H4 (cell line): ENCODE measurements around the gene MAP4K1. TPM values are rescaled to one million over a fixed set of nuclear protein-coding genes. Genes with fewer than 3 reads are reported as not detected.
"Not testable (repeated sequence)": the region's sequence is repeated elsewhere in the genome, so short reads cannot be mapped to it uniquely, and the experiment has no call there.

ENCODE experiments used
- DNase-seq: peaks from one replicate; pipeline ENCODE4 v3.0.0-alpha.2; 2015; ENCODE audit warnings: low spot score
- total RNA-seq: library from RNA; depleted of rRNA; stranded (reverse); fragments of >200 nt; shearing (Covaris generic); gene quantifications from 2 replicates; pipeline ENCODE4 v1.2.3, GENCODE V29; 2014

MAP4K1 gene
- total RNA-seq, 1 experiment from 2014 or later = 0.29 TPM

DNA sequence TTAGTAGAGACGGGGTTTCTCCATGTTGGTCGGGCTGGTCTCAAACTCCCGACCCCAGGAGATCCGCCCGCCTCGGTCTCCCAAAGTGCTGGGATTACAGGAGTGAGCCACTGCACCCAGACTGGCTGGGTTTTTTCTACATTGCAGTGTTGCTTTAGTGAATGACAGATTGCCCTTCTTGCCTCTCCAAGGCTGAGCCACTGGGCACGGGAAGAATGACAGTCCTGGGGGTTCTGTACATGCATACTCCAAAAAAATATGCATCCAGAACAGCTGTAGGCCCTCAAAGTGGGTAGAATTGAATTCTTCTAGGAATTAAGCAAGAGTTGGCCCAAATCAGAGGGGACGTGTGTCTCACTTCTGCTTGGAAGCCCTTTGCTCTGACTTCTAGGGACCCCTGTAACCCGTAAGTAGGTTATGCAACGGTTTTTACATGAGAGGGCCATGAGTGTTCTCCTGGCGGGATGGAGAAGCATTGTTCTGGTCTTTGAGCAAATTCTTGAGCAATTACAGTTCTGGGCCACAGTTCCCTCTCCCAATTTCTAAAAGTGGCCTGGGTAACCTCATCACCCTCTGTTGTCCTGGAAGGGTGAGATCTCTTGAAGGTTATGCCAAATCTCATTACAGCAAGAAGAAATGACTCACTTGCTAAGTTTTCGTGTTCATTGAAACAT lies 33.3 kb upstream of the MAP4K1 start:
- DNase-seq = no peak

- no peak for DNase-seq
These were observed 32.5 kb upstream of the MAP4K1 start for GRCh38 chr19:38650172-38650775.

DNA sequence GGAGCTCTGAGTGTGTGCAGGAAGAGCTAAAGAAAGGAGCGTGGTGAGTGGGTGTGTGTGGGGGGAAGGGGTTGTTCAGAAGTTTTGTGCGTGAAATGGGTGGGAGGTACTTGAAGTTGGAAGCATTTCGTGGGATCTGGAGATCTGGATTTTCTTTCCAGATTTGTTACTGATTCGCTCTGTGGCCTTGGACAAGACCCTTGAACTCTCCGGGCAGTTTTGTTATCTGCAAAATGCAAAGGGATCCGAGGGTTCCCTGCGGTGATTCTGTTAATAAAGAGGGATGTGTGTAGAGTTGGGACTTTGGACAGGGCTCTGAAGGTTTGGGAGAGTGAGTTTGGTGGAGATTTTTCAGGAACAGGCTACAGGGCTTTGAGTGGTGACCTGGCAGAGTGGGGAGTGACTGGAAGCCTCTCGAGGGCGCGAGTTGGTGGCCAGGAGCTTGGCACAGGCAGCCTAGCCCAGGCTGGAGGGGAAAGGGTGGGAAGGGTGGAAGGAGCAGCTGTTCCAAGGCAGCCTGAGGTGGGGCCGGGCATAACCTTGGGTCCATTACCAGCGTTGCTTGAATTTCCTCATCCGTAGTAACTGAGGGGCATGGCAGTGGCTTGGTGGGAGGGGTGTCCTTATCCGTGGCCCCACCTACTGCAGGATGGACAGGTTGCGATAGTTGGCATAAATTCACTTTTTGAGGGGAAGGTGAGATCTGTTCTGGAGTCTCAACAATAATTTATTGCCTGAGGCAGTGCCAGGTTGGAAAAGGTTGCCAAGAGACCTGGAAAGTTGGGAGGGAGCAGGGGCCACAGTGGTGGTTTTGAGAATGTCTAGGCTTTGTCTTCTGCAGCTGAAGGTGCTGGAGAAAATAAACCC lies 31.8 kb upstream of the MAP4K1 start:
- DNase-seq = no peak

GRCh38 chr19:38648769-38649304 lies 31.1 kb upstream of the MAP4K1 start:
- DNase-seq = no peak

DNA sequence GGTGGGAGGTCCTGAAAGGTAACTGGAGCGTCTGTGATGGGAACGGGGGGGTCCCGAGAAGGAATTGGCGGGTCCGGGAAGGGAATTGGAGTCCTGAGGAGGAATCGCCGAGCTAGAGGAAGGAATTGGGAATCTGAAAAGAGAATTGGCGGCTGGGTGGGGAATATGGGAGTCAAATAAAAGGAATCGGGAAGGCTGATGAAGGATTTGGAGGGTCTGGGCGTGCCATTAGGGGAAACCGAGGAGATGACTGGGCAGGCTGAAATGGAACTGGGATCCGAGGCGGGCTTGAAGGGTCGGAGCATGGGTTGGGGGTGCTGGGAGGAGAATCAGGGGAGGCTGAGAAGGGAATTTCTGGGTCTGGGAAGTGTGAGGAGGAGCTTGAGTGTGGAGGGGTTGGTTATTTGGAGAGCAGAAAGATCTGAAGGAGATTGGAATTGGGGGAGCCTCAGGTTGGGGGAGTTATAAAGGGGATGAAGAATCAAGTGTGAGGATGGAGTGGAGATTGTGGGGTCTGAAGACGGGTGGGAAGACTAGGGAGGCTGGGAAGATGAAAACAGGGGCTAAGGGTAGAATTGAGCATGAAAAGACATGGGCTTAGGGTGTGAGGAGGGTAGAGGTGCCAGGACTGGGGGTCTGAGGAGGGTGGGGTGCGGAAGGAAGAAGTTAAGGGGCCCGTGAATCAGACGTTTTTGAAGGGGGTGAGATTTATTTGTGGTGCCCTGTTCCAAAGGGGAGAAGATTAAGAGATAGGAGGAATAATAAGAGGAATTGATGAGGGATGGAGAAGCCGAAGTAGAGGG lies 30.4 kb upstream of the MAP4K1 start:
- no peak for DNase-seq

- DNase-seq = peak; percentile 97
These were observed 29.7 kb upstream of the MAP4K1 start, which contains the start of gene ACTN4 for GRCh38 chr19:38647368-38647965. TSS of gene ACTN4 (plus strand) at chr19:38647649. CDS start at chr19:38647746, 97 bp downstream.

DNA sequence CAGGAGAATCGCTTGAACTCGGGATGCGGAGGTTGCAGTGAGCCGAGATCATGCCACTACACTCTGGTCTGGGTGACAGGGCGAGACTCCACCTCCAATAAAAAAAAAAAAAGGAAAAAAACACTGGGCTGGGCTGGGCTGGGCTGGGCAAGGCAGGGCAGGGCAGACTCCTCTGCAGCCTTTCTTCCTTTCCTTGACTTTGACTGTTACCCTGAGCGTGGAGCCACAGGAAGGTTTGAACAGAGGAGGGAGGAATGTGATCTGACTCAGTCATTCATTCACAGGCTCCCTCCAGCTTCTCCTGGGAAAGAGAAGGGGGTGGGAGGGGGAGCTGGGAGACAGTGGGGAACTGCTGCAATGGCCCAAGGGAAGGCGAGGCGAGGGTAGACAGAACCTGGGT lies 27.0 kb upstream of the MAP4K1 start:
- DNase-seq = no peak

- DNase-seq = no peak
These were observed 24.4 kb upstream of the MAP4K1 start for GRCh38 chr19:38642176-38642575.

DNA sequence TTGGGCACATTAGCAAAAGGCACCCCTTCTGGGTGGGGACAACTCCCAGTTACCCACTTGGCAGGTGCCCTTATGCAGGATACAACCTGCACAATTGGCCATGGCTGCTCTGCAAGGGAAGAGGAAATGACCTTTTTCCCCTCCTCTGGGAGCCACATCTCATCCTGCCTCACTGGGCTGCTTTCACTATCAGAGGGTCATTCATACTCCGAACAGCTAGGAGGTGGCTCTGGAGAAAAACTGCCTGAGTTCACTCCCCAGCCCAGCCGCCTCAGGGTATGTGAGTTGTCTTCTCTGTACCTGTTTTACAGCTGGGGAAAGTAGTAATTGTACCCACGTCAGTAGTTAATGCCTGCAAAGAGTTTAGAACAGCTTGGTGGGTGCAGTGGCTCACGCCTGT lies 22.6 kb upstream of the MAP4K1 start:
- DNase-seq = no peak

DNA sequence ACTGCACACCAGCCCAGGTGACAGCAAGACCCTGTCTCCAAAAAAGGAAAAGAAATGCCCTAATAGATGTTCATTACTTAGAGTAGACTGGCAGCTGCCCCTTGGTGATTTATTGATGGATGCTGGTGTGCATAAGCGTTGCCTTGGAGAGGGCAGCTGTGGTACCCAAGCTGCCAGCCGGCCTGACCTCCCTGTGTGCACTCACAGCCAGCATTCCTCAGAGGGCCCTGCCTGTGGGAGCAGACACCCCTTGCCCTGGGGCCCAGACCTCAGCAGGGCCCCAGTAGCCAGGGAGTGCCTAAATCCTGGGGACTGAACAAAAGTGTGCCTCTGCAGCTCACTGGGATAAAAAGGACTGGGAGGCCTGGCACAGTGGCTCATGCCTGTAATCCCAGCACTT lies 21.9 kb upstream of the MAP4K1 start:
- DNase-seq = no peak

- no peak for DNase-seq
These were observed 20.7 kb upstream of the MAP4K1 start for GRCh38 chr19:38638461-38638860.

- DNase-seq = no peak
These were observed 18.0 kb upstream of the MAP4K1 start for GRCh38 chr19:38635483-38636399.

DNA sequence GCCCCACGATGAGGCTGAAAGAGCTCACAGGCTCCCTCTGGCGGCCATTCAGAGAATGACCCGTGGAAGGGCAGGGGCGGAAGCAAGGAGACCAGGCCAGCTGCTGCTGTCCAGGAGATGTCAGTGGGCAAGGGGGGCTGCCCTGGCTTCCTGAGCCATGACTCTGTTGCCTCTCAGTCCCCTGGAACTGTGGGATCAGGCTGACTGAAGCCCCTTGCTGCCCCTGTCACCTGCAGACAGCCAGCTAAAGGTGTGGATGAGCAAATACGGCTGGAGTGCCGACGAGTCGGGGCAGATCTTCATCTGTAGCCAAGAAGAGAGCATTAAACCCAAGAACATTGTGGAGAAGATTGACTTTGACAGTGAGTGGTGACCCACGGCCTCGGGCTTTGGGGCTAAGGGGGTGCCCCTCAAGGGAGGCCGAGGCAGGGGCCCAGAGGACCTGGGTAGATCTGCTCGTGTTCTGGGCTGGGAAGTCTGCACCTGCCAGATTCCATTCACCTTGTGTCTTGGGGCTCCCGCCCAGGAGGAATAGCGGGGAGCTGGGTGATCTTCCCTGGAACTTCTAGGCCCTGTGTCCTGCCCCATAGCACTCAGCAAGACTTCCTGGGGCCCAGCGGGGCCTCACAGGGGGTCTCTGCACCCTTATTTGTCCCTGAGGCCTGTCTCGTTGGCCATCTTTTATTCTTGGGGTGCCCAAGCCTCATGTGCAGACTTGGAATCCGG lies 17.2 kb upstream of the MAP4K1 start:
- DNase-seq = no peak

GRCh38 chr19:38632476-38633213 lies 14.9 kb upstream of the MAP4K1 start:
- DNase-seq = no peak

GRCh38 chr19:38631811-38632475 lies 14.2 kb upstream of the MAP4K1 start:
- not testable (repeated sequence) for DNase-seq

DNA sequence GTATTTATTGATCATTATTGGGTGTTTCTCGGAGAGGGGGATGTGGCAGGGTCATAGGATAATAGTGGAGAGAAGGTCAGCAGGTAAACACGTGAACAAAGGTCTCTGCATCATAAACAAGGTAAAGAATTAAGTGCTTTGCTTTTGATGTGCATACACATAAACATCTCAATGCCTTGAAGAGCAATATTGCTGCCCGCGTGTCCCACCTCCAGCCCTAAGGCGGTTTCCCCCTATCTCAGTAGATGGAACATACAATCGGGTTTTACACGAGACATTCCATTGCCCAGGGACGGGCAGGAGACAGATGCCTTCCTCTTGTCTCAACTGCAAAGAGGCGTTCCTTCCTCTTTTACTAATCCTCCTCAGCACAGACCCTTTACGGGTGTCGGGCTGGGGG lies 13.5 kb upstream of the MAP4K1 start:
- not testable (repeated sequence) for DNase-seq

DNA sequence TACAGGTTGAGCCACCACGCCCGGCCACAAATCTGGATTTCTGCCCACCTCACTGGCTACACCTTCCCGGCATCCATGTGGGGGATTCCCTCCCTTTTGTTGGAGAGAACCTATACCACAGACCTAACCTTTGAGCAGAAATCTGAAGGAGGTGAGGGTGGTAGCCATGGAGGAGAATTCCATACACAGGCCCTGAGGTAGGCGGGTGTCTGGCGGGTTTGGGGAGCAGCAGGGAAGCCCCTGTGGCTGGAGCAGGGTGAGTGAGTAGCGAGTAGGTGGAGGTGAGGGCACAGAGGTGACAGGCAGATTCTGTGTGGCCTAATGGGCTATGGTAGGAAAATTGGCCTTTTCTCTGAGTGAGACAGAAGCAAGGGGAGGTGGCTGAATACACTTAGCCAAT lies 11.8 kb upstream of the MAP4K1 start:
- DNase-seq = no peak

DNA sequence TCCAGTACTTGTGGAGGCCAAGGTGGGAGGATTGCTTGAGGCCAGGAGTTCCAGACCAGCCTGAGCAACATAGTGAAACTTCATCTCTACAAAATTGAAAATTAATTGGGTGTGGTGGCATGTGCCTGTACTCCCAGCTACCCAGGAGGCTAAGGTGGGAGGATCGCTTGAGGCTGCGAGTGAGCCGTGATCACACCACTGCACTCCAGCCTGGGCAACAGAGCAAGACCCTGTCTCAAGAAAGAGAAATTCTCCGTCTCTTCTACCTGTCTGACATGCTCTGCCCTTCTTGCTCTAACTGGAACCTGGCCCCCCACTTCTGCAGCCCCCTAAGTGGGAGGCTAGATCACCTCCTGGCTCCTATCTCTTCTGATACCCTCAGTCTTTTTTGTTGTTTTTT lies 8.6 kb upstream of the MAP4K1 start:
- no peak for DNase-seq
